Skeletal muscle tissue (tissue), 4 donors: ENCODE data around the gene TNFAIP8L3. TPM values are rescaled to one million over a fixed set of nuclear protein-coding genes. Genes with fewer than 3 reads are reported as not detected.
A peak's percentile ranks its signal among the peaks of the same experiment; 100 is the strongest.

Source experiments
- H3K27ac ChIP-seq: one replicate; pipeline ENCODE4 v1.7.0; 2013; ENCODE audit warnings: mild to moderate bottlenecking, low read depth, low read length, inconsistent platforms
- H3K27me3 ChIP-seq, 3 donors: one replicate each; pipeline ENCODE4 v1.7.0; 2013; ENCODE audit warnings: low read length in 3 of 3; ENCODE audit not compliant: control insufficient read depth in 3 of 3, insufficient read depth in 3 of 3
- H3K36me3 ChIP-seq, 3 donors: one replicate each; pipeline ENCODE4 v1.7.0; 2013; ENCODE audit warnings: low read length in 3 of 3; ENCODE audit not compliant: control insufficient read depth in 3 of 3, insufficient read depth in 3 of 3
- H3K4me1 ChIP-seq, 3 donors: one replicate each; pipeline ENCODE4 v1.7.0; 2013; ENCODE audit warnings: low read length in 3 of 3, mild to moderate bottlenecking in 3 of 3; ENCODE audit not compliant: control insufficient read depth in 3 of 3, insufficient read depth in 3 of 3
- H3K4me3 ChIP-seq, 3 donors: one replicate each; pipeline ENCODE4 v1.7.0; 2013; ENCODE audit warnings: low read length in 3 of 3
- H3K9ac ChIP-seq, 3 donors: one replicate each; pipeline ENCODE4 v1.7.0; 2013; ENCODE audit warnings: low read length in 3 of 3, mild to moderate bottlenecking in 3 of 3, moderate library complexity in 2 of 3, low read depth in 1 of 3
- H3K9me3 ChIP-seq, 3 donors: one replicate each; pipeline ENCODE4 v1.7.0; 2013; ENCODE audit warnings: low read length in 3 of 3; ENCODE audit not compliant: control insufficient read depth in 3 of 3
- total RNA-seq: library from RNA; depleted of rRNA; stranded (reverse); fragments of >200 nt; gene quantifications from one replicate; pipeline ENCODE4 v1.2.3, GENCODE V29; 2014
- donor health status: Osteomylitis.

Gene TNFAIP8L3
- total RNA-seq, 1 donor from 2014 or later = 2.1 TPM

GRCh38 chr15:51093488-51093838 lies 1.2 kb downstream of the TNFAIP8L3 start:
- Histone ChIP-seq H3K9me3 (no peaks in the 10 kb centered on the region), H3K36me3 (no peaks in the 10 kb centered on the region), H3K4me1 (peaks cover 2 to 8% (median 6%) of the 10 kb centered on the region in 3 donors), H3K4me3 (peak overlapping the region in 2 of 3 donors; percentile 58 to 64), H3K27me3 (peaks cover 0 to 27% (median 24%) of the 10 kb centered on the region in 3 donors), H3K27ac (no peak overlapping the region), H3K9ac (peak overlapping the region in 1 of 3 donors; percentile 10)

GRCh38 chr15:51092480-51093040 lies 2.1 kb downstream of the TNFAIP8L3 start:
- Histone ChIP-seq H3K27me3 (peaks cover 0 to 27% (median 22%) of the 10 kb centered on the region in 3 donors), H3K9me3 (no peaks in the 10 kb centered on the region), H3K4me3 (no peak overlapping the region), H3K9ac (no peak overlapping the region), H3K27ac (no peak overlapping the region), H3K4me1 (peaks cover 2 to 6% (median 5%) of the 10 kb centered on the region in 3 donors), H3K36me3 (no peaks in the 10 kb centered on the region)

GRCh38 chr15:51090753-51091152 lies 4.0 kb downstream of the TNFAIP8L3 start:
- Histone ChIP-seq H3K36me3 (no peaks in the 10 kb centered on the region), H3K4me3 (no peak overlapping the region), H3K9me3 (no peaks in the 10 kb centered on the region), H3K9ac (no peak overlapping the region), H3K27me3 (peaks cover 0 to 22% (median 18%) of the 10 kb centered on the region in 3 donors), H3K4me1 (peaks cover 2 to 6% (median 5%) of the 10 kb centered on the region in 3 donors), H3K27ac (no peak overlapping the region)

- peaks cover 0 to 16% (median 16%) of the 10 kb centered on the region in 3 donors for H3K27me3 ChIP-seq
- no peaks in the 10 kb centered on the region for H3K36me3 ChIP-seq
- H3K27ac ChIP-seq = no peak overlapping the region
- H3K4me1 ChIP-seq = peaks cover 2 to 4% (median 2%) of the 10 kb centered on the region in 3 donors
- H3K4me3 ChIP-seq = no peak overlapping the region
- H3K9me3 ChIP-seq = no peaks in the 10 kb centered on the region
- no peak overlapping the region for H3K9ac ChIP-seq
These were observed 4.8 kb downstream of the TNFAIP8L3 start for GRCh38 chr15:51089699-51090453.

GRCh38 chr15:51089041-51089440 lies 5.7 kb downstream of the TNFAIP8L3 start:
- Histone ChIP-seq H3K36me3 (no peaks in the 10 kb centered on the region), H3K4me3 (no peak overlapping the region), H3K9me3 (no peaks in the 10 kb centered on the region), H3K27me3 (peaks cover 0 to 16% (median 16%) of the 10 kb centered on the region in 3 donors), H3K4me1 (peaks cover 0 to 4% (median 2%) of the 10 kb centered on the region in 3 donors), H3K9ac (no peak overlapping the region), H3K27ac (no peak overlapping the region)

GRCh38 chr15:51088585-51088984 lies 6.1 kb downstream of the TNFAIP8L3 start:
- Histone ChIP-seq H3K27ac (no peak overlapping the region), H3K36me3 (no peaks in the 10 kb centered on the region), H3K4me1 (peaks cover 0 to 2% (median 2%) of the 10 kb centered on the region in 3 donors), H3K27me3 (peaks cover 0 to 15% (median 13%) of the 10 kb centered on the region in 3 donors), H3K9me3 (no peaks in the 10 kb centered on the region), H3K4me3 (no peak overlapping the region), H3K9ac (no peak overlapping the region)

- no peak overlapping the region for H3K9ac ChIP-seq
- no peaks in the 10 kb centered on the region for H3K36me3 ChIP-seq
- no peak overlapping the region for H3K4me3 ChIP-seq
- H3K4me1 ChIP-seq = peaks cover 0 to under 1% (median 0%) of the 10 kb centered on the region in 3 donors
- no peaks in the 10 kb centered on the region for H3K9me3 ChIP-seq
- H3K27me3 ChIP-seq = peaks cover 0 to 8% (median 6%) of the 10 kb centered on the region in 3 donors
- H3K27ac ChIP-seq = no peak overlapping the region
These were observed 7.2 kb downstream of the TNFAIP8L3 start for GRCh38 chr15:51087513-51087912.

- Histone ChIP-seq H3K36me3 (no peaks in the 10 kb centered on the region), H3K27ac (no peak overlapping the region)
These were observed 8.3 kb downstream of the TNFAIP8L3 start for GRCh38 chr15:51086409-51086808.

GRCh38 chr15:51085764-51086163 lies 8.9 kb downstream of the TNFAIP8L3 start:
- no peak overlapping the region for H3K27ac ChIP-seq
- H3K4me3 ChIP-seq = no peak overlapping the region
- H3K4me1 ChIP-seq = no peaks in the 10 kb centered on the region
- no peaks in the 10 kb centered on the region for H3K9me3 ChIP-seq
- no peaks in the 10 kb centered on the region for H3K36me3 ChIP-seq
- H3K27me3 ChIP-seq = peaks cover 0 to 8% (median 5%) of the 10 kb centered on the region in 3 donors
- peak overlapping the region in 1 of 3 donors; percentile 2 for H3K9ac ChIP-seq

More at GRCh38 chr15:51086409-51086808, 8.3 kb downstream of the TNFAIP8L3 start:
- Histone ChIP-seq H3K27me3 (peaks cover 0 to 8% (median 5%) of the 10 kb centered on the region in 3 donors), H3K9me3 (no peaks in the 10 kb centered on the region), H3K4me1 (no peaks in the 10 kb centered on the region), H3K9ac (no peak overlapping the region), H3K4me3 (no peak overlapping the region)

- no peaks in the 10 kb centered on the region for H3K27me3 ChIP-seq
- H3K9me3 ChIP-seq = no peaks in the 10 kb centered on the region
- H3K27ac ChIP-seq = no peak overlapping the region
- no peak overlapping the region for H3K4me3 ChIP-seq
- no peak overlapping the region for H3K9ac ChIP-seq
- no peaks in the 10 kb centered on the region for H3K36me3 ChIP-seq
- H3K4me1 ChIP-seq = no peaks in the 10 kb centered on the region
These were observed 11.0 kb downstream of the TNFAIP8L3 start for GRCh38 chr15:51083641-51084166.
